Lung (tissue), 12 donors: Measurements from ENCODE around the gene ADGRD1. TPM values are rescaled to one million over a fixed set of nuclear protein-coding genes. Genes with fewer than 3 reads are reported as not detected.
A peak's percentile ranks its signal among the peaks of the same experiment; 100 is the strongest.

Experiments used
- ATAC-seq: fragments of 200-7000 bp; cut with Tn5 transposase; one replicate; pipeline ENCODE4 v1.9.1; 2020; ENCODE audit warnings: moderate number of reproducible peaks; ENCODE audit not compliant: insufficient read depth, low FRiP score
- DNase-seq, 3 donors: peaks; one replicate each; pipeline ENCODE4 v3.0.0-alpha.2; 2013 to 2017
- H3K27ac ChIP-seq, 2 donors: one replicate each; pipeline ENCODE4 v1.5.1; 2013; ENCODE audit warnings: mild to moderate bottlenecking in 2 of 2, moderate library complexity in 2 of 2, control low read depth in 1 of 2, inconsistent platforms in 1 of 2, low read depth in 1 of 2, low read length in 1 of 2
- H3K27me3 ChIP-seq, 3 donors: one replicate each; pipeline ENCODE4 v1.5.1; 2013; ENCODE audit warnings: low read length in 2 of 3; ENCODE audit not compliant: control insufficient read depth in 3 of 3, insufficient read depth in 3 of 3
- H3K36me3 ChIP-seq, 4 donors: one replicate each; pipeline ENCODE4 v1.5.1; 2013; ENCODE audit warnings: low read length in 4 of 4, mild to moderate bottlenecking in 1 of 4, moderate library complexity in 1 of 4; ENCODE audit not compliant: control insufficient read depth in 4 of 4, insufficient read depth in 4 of 4
- H3K4me1 ChIP-seq, 5 donors: one replicate each; pipeline ENCODE4 v1.5.1; 2013; ENCODE audit warnings: low read length in 5 of 5, mild to moderate bottlenecking in 2 of 5, moderate library complexity in 1 of 5; ENCODE audit not compliant: control insufficient read depth in 5 of 5, insufficient read depth in 5 of 5
- H3K4me3 ChIP-seq: one replicate; pipeline ENCODE4 v1.5.1; 2013; ENCODE audit warnings: mild to moderate bottlenecking, control low read depth, moderate library complexity
- H3K9ac ChIP-seq, 2 donors: one replicate each; pipeline ENCODE4 v1.5.1; 2013; ENCODE audit warnings: low read length in 2 of 2, control low read depth in 1 of 2; ENCODE audit not compliant: insufficient read depth in 1 of 2
- H3K9me3 ChIP-seq, 4 donors: one replicate each; pipeline ENCODE4 v1.5.1; 2013; ENCODE audit warnings: low read length in 3 of 4, mild to moderate bottlenecking in 1 of 4, moderate library complexity in 1 of 4; ENCODE audit not compliant: control insufficient read depth in 4 of 4, insufficient read depth in 3 of 4
- CTCF ChIP-seq: IDR thresholded peaks from 2 replicates; pipeline ENCODE4 v1.5.1; 2012; ENCODE audit warnings: mild to moderate bottlenecking; ENCODE audit errors: control extremely low read depth, extremely low read depth
- WGBS, 2 donors: extraction: QIAGEN DNeasy Blood & Tissue Kit; methylation state at CpG; one replicate each; pipeline ENCODE4 v1.1.7; 2013; 5-methylcytosine and 5-hydroxymethylcytosine counted together
- polyA plus RNA-seq, 2 donors: library from polyadenylated mRNA; stranded (reverse); fragments of 200-250 nt; gene quantifications; one replicate each; pipeline ENCODE4 v1.2.1, GENCODE V29; 2013
- total RNA-seq, 2 donors: library from RNA; depleted of rRNA in 1 of 2; stranded (reverse); fragments of >200 nt in 1 of 2; gene quantifications; one replicate each; pipeline ENCODE4 v1.2.1, GENCODE V29; 2014 to 2021
- donor health status: control.
- donor health status: control.
- donor health status: Bipolar disorder and iron deficiency.
- donor health status: healthy.
- donor health status: DM: yes; HTN: yes; CAD: no.

ADGRD1 gene
- total and polyA plus RNA-seq, 4 donors: 23.5 to 85.6 (median 46.7) TPM

GRCh38 chr12:131007031-131007739, 53.5 kb downstream of the ADGRD1 start:
- Histone ChIP-seq H3K9ac (no peak overlapping the region), H3K4me3 (no peak overlapping the region), H3K4me1 (peaks cover 0 to 29% (median 16%) of the 10 kb centered on the region in 5 donors), H3K27ac (no peak overlapping the region), H3K9me3 (no peaks in the 10 kb centered on the region), H3K36me3 (peaks cover 0 to 20% (median 0%) of the 10 kb centered on the region in 4 donors), H3K27me3 (no peaks in the 10 kb centered on the region)
- WGBS, 2 donors: 61 to 73% methylated on average over 20 of the region's 20 CpGs
- DNase-seq (peak; percentile 73 to 85 (median 80)), ATAC-seq (no peak)
- no peak for TF ChIP-seq CTCF

- 79% methylated on average over 3 of the region's 3 CpGs for whole genome bisulfite sequencing, 2 donors
- Histone ChIP-seq H3K9ac (no peak overlapping the region), H3K36me3 (peaks cover 0 to 20% (median 0%) of the 10 kb centered on the region in 4 donors), H3K27ac (no peak overlapping the region), H3K4me1 (peaks cover 0 to 29% (median 16%) of the 10 kb centered on the region in 5 donors), H3K9me3 (no peaks in the 10 kb centered on the region), H3K27me3 (no peaks in the 10 kb centered on the region), H3K4me3 (no peak overlapping the region)
- no peak for TF ChIP-seq CTCF
- no peak for ATAC-seq
- DNase-seq: no peak
These were observed 54.0 kb downstream of the ADGRD1 start for GRCh38 chr12:131007740-131008117.

- Histone ChIP-seq H3K4me1 (peaks cover 0 to 29% (median 16%) of the 10 kb centered on the region in 5 donors), H3K27me3 (no peaks in the 10 kb centered on the region), H3K9me3 (no peaks in the 10 kb centered on the region), H3K4me3 (no peak overlapping the region), H3K27ac (no peak overlapping the region), H3K36me3 (peaks cover 0 to 20% (median 0%) of the 10 kb centered on the region in 4 donors), H3K9ac (no peak overlapping the region)
- TF ChIP-seq CTCF: no peak
- WGBS, 2 donors: 80 to 83% methylated on average over 26 of the region's 26 CpGs
- DNase-seq: no peak
- ATAC-seq: no peak
These were observed 54.6 kb downstream of the ADGRD1 start for GRCh38 chr12:131008131-131008912.
